DOHH2 (cell line): ENCODE measurements around the gene LSM7.

Experiments used
- H3F3A ChIP-seq: fragments of 200-600 bp; sonication (generic), shearing (Covaris generic); 2 replicates; pipeline ENCODE4 v1.6.0; 2016; ENCODE audit warnings: antibody characterized with exemption, mild to moderate bottlenecking; ENCODE audit not compliant: control insufficient read depth, insufficient read depth
- H3K27ac ChIP-seq: fragments of 200-600 bp; sonication (generic); 2 replicates; pipeline ENCODE4 v1.5.1; 2014; ENCODE audit warnings: low read depth, mild to moderate bottlenecking, low read length, moderate library complexity
- H3K27me3 ChIP-seq: fragments of 200-600 bp; sonication (generic); 2 replicates; pipeline ENCODE4 v1.6.1; 2014; ENCODE audit warnings: mild to moderate bottlenecking, low read length, mixed read lengths; ENCODE audit not compliant: control insufficient read depth
- H3K36me3 ChIP-seq: fragments of 200-600 bp; sonication (generic); 2 replicates; pipeline ENCODE4 v1.6.1; 2014; ENCODE audit warnings: mild to moderate bottlenecking, low read length, moderate library complexity, mixed read lengths; ENCODE audit not compliant: control insufficient read depth
- H3K4me1 ChIP-seq: fragments of 200-600 bp; sonication (generic); 2 replicates; pipeline ENCODE4 v1.6.1; 2014; ENCODE audit warnings: mild to moderate bottlenecking, low read length, mixed read lengths; ENCODE audit not compliant: control insufficient read depth
- H3K4me2 ChIP-seq: fragments of 200-600 bp; sonication (generic); 2 replicates; pipeline ENCODE4 v1.6.0; 2014; ENCODE audit warnings: mild to moderate bottlenecking, low read length, moderate library complexity
- H3K4me3 ChIP-seq: fragments of 200-600 bp; sonication (generic); 2 replicates; pipeline ENCODE4 v1.5.1; 2014; ENCODE audit warnings: mild to moderate bottlenecking, low read length, mixed read lengths
- H3K79me2 ChIP-seq: fragments of 200-600 bp; sonication (generic); 2 replicates; pipeline ENCODE4 v1.6.1; 2014; ENCODE audit warnings: mild to moderate bottlenecking, low read length, mixed read lengths; ENCODE audit not compliant: control insufficient read depth
- H3K9me2 ChIP-seq: fragments of 200-600 bp; sonication (generic); replicated peaks from 2 replicates; pipeline ENCODE4 v1.6.1; 2014; ENCODE audit warnings: mild to moderate bottlenecking, low read length, mixed read lengths; ENCODE audit not compliant: control insufficient read depth
- H3K9me3 ChIP-seq: fragments of 200-600 bp; sonication (generic); 2 replicates; pipeline ENCODE4 v1.6.1; 2014; ENCODE audit warnings: antibody characterized with exemption, low read length, mixed read lengths; ENCODE audit not compliant: control insufficient read depth, insufficient read depth
- H4K20me1 ChIP-seq: fragments of 200-600 bp; sonication (generic); 2 replicates; pipeline ENCODE4 v1.6.0; 2014; ENCODE audit warnings: low read depth, mild to moderate bottlenecking, antibody characterized with exemption, low read length, moderate library complexity; ENCODE audit not compliant: control insufficient read depth, insufficient read depth
- EZH2phosphoT487 ChIP-seq: fragments of 200-600 bp; sonication (generic); IDR thresholded peaks from 2 replicates; pipeline ENCODE4 v1.6.1; 2017; ENCODE audit warnings: borderline replicate concordance, mild to moderate bottlenecking, antibody characterized with exemption, low read length, moderate library complexity, mixed read lengths
- TF ChIP-seq, protein P1 (sequence below): fragments of 200-600 bp; sonication (generic); IDR thresholded peaks from one replicate; pipeline ENCODE4 v1.5.1; 2014; ENCODE audit warnings: antibody characterized with exemption, mild to moderate bottlenecking, low read depth, low read length; ENCODE audit not compliant: poor library complexity, severe bottlenecking

Gene LSM7

DNA sequence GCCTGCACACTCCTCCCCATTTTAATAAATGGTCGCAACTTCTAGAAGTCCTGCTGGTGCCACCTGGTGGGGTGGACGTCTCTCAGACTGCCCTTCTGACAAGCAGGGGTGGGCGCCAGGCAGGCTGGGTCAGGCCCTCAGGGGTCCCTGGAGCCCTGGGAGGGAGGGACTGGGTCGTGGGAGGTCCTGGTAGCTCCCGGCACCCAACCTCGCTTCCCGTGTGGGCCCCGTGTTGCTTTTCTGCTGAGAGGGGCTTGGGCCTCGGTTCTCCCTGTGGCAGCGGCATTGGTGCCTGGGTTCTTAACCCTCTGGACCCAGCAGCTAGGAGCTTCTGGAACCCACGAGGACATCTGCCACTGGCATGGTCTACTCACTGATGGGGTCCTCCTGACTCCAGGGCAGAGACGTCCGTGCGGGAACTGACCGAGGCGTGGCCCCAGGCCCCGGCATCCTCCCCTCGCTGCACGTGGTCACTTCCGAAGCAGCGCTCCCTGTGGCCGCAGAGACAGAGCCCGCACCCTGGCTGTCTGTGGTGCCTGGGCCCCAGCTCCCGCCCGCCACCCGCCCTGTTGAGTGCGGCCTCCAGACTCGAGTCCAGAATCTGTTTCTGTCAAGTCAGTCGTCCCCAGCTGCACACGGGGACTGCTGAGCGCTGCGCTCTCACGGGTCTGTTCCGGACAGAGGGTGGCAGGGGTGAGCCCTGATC lies 25.7 kb upstream of the LSM7 start:
- no peaks in the 10 kb centered on the region for H4K20me1 ChIP-seq
- TF ChIP-seq, protein P1, sequence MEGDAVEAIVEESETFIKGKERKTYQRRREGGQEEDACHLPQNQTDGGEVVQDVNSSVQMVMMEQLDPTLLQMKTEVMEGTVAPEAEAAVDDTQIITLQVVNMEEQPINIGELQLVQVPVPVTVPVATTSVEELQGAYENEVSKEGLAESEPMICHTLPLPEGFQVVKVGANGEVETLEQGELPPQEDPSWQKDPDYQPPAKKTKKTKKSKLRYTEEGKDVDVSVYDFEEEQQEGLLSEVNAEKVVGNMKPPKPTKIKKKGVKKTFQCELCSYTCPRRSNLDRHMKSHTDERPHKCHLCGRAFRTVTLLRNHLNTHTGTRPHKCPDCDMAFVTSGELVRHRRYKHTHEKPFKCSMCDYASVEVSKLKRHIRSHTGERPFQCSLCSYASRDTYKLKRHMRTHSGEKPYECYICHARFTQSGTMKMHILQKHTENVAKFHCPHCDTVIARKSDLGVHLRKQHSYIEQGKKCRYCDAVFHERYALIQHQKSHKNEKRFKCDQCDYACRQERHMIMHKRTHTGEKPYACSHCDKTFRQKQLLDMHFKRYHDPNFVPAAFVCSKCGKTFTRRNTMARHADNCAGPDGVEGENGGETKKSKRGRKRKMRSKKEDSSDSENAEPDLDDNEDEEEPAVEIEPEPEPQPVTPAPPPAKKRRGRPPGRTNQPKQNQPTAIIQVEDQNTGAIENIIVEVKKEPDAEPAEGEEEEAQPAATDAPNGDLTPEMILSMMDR: no peak
- TF ChIP-seq EZH2phosphoT487: no peak
- no peaks in the 10 kb centered on the region for H3K27me3 ChIP-seq
- H3K9me3 ChIP-seq: no peaks in the 10 kb centered on the region
- H3K4me2 ChIP-seq: no peak overlapping the region
- H3K4me3 ChIP-seq: no peak overlapping the region
- no peaks in the 10 kb centered on the region for H3F3A ChIP-seq
- no peaks in the 10 kb centered on the region for H3K9me2 ChIP-seq
- peaks cover 13% of the 10 kb centered on the region; the same call in 1 of the 2 replicates for H3K36me3 ChIP-seq
- H3K4me1 ChIP-seq: no peaks in the 10 kb centered on the region
- H3K79me2 ChIP-seq: no peaks in the 10 kb centered on the region
- H3K27ac ChIP-seq: no peak overlapping the region

DNA sequence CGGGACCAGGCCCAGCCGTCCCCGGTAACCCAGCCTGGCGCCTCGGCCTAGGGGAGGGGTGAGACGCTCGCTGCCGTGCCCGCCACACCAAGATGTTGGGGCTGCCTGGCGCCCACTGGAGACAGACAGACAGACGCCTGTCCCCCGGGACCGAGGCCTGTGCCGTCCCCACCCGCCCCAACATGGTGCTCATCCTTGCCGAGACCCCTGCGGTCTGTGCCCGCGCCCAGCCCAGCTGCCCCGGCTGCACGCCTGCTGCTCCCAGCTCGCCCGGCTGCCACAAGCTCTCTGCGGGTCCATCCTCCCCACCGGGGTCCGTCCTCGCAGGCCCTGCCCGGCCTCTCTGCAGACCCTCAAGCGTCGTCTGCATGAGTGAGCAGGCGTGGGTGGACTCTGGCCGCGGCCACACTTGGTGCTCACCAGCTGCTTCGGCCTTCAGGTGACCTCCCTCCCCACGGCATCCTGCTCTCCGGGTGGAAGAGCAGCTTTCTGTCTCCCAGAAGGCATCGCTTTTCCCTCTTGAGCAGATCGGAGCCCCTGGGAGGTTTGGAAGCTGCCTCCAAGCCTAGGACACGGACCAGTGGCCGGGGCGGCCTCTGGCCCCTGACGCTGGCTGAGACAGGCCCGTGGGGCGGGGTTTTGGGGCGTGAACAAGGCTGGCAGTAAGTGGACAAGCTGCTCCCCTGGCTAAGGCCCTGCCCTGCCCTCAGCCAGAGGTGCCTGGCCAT lies 24.9 kb upstream of the LSM7 start:
- Histone ChIP-seq H3K36me3 (peaks cover 13% of the 10 kb centered on the region; the same call in 1 of the 2 replicates), H3K4me1 (no peaks in the 10 kb centered on the region), H4K20me1 (no peaks in the 10 kb centered on the region), H3K9me3 (no peaks in the 10 kb centered on the region), H3K4me3 (no peak overlapping the region), H3F3A (no peaks in the 10 kb centered on the region), H3K27ac (no peak overlapping the region), H3K9me2 (no peaks in the 10 kb centered on the region), H3K79me2 (no peaks in the 10 kb centered on the region), H3K4me2 (no peak overlapping the region), H3K27me3 (no peaks in the 10 kb centered on the region)
- no peak for TF ChIP-seq EZH2phosphoT487
- TF ChIP-seq, protein P1: no peak

DNA sequence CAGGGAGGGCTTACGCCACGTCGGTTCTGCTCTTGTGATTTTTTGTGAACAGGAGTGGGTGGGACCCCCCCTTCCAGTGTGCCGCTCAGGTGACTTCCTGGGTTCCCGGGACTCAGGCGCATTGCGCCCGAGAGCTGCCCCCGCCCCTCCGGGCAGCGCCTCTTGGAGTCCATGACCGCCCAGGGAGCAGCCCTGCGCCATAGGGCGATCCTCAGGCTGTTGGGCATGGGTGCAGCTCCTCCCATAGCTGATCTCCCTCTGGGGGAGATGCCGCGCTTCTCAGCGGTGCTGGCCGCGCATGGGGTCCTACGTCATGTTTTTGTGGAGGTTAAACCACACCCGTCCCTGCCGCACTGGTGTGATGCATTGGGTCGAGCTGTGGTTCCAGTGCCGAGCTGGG lies 23.7 kb upstream of the LSM7 start:
- TF ChIP-seq, protein P1: no peak
- no peak for TF ChIP-seq EZH2phosphoT487
- Histone ChIP-seq H3F3A (no peaks in the 10 kb centered on the region), H3K27me3 (no peaks in the 10 kb centered on the region), H3K9me3 (no peaks in the 10 kb centered on the region), H3K4me3 (no peak overlapping the region), H3K9me2 (no peaks in the 10 kb centered on the region), H3K4me2 (no peak overlapping the region), H3K36me3 (peaks cover 13% of the 10 kb centered on the region; the same call in 1 of the 2 replicates), H3K79me2 (no peaks in the 10 kb centered on the region), H3K27ac (no peak overlapping the region), H4K20me1 (no peaks in the 10 kb centered on the region), H3K4me1 (no peaks in the 10 kb centered on the region)
